ENCODE data around the gene ANKRD52.

Gene ANKRD52

GRCh38 chr12:56229916-56230431 is 28.2 kb downstream of the ANKRD52 start, which contains the start of gene SLC39A5:
Gene SLC39A5 (plus strand): TSS chr12:56230051. CDS start chr12:56231275, 1,224 bp downstream.
- TF ChIP-seq, protein P1, sequence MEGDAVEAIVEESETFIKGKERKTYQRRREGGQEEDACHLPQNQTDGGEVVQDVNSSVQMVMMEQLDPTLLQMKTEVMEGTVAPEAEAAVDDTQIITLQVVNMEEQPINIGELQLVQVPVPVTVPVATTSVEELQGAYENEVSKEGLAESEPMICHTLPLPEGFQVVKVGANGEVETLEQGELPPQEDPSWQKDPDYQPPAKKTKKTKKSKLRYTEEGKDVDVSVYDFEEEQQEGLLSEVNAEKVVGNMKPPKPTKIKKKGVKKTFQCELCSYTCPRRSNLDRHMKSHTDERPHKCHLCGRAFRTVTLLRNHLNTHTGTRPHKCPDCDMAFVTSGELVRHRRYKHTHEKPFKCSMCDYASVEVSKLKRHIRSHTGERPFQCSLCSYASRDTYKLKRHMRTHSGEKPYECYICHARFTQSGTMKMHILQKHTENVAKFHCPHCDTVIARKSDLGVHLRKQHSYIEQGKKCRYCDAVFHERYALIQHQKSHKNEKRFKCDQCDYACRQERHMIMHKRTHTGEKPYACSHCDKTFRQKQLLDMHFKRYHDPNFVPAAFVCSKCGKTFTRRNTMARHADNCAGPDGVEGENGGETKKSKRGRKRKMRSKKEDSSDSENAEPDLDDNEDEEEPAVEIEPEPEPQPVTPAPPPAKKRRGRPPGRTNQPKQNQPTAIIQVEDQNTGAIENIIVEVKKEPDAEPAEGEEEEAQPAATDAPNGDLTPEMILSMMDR (conservative IDR thresholded peaks at IDR 0.05; ENCODE audit: low read depth, low read length) = no peak
- no peak within 1 kb of the TSS for H3K4me3 ChIP-seq (ENCODE audit: low read depth, low read length)
- DNase-seq (ENCODE audit: low read depth) = no peak

DNA sequence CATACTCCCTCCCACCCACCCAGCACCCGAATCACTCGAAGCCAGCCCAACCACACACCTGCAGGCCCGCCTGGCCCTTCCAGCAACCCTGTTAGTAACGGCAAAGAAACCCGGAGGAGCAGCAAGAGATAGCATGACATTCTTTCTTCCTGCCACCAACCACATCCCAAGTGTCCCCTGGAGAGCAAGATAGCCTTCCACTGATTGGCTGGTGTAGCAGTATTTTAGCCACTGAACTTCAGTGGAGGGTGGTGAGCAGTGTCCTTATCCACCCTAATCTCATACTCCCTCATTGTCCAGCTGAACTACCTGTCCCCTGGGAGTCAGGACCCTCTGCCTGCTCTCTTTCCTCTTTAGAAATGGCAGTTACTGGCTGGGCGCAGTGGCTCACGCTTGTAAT is 29.1 kb downstream of the ANKRD52 start:
- no peak overlapping the region for H3K4me3 ChIP-seq (ENCODE audit: low read depth, low read length)
- TF ChIP-seq, protein P1 (conservative IDR thresholded peaks at IDR 0.05; ENCODE audit: low read depth, low read length) = no peak
- DNase-seq (ENCODE audit: low read depth) = no peak

GRCh38 chr12:56224954-56225353 is 33.2 kb downstream of the ANKRD52 start:
- TF ChIP-seq, protein P1 (conservative IDR thresholded peaks at IDR 0.05; ENCODE audit: low read depth, low read length) = no peak
- no peak for DNase-seq (ENCODE audit: low read depth)
- H3K4me3 ChIP-seq (ENCODE audit: low read depth, low read length) = peak overlapping the region; percentile 80

DNA sequence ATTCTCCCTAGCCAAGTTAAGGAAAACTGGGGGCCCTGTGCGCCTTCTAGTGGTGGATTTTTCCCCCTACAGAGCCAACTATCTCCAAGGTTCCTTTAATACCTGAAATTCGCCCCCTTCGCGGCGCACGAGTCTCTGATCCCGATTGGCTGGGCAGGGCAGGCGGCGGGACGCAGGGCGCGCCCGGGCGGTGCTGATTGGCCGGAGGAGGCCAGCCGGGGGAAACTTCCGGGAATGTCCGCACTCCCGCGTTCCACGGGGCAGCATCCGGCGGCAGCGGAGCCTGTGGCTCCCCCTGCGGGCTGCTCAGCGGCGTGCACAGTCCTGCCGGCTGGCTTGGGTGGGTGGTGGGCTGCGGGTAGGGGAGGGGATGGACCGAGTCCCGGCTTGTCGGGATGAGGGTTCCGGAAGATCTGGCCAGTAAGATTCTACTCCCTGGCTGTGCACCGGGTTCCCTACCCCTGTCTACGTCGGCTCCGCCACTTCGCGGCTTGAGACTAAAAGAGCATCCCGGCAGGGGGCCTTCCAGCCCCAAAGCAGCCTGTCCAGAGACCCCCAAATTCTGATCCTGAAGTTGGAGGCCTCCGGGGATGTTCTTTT is 34.0 kb downstream of the ANKRD52 start, which contains the start of gene NABP2:
NABP2 (plus strand) TSS at position 241 of the 600 bp plus-strand sequence. CDS start 515 bp downstream, outside the sequence.
- TF ChIP-seq, protein P1 (conservative IDR thresholded peaks at IDR 0.05; ENCODE audit: low read depth, low read length) = peak; percentile 70
- peak within 1 kb of the TSS; percentile 80 for H3K4me3 ChIP-seq (ENCODE audit: low read depth, low read length)
- DNase-seq (ENCODE audit: low read depth) = peak; percentile 98

DNA sequence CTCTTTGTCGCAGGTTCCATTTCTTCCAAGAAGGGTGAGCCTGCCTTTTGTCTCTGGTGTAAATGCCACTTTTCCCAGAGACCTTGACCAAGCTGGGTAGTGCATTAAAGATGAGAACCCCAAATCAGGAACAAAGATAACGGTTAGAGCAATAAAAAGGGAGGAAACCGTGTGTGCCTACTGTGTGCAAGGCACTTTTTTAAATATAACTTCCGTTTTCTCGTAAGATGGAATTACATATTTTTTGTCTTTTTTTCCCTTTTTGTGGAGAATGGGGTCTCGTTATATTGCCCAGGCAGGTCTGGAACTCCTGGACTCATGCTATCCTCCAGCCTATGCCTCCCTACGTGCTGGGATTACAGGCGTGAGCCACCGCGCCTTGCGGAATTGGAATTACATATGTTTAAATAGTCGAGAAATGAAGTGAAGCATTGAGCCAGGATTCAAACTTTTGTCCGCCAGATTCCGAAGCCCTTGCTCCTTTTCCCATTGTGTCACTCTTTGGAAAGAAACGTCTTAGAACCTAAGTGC is 34.5 kb downstream of the ANKRD52 start:
- TF ChIP-seq, protein P1 (conservative IDR thresholded peaks at IDR 0.05; ENCODE audit: low read depth, low read length) = no peak
- H3K4me3 ChIP-seq (ENCODE audit: low read depth, low read length) = peak overlapping the region; percentile 34
- no peak for DNase-seq (ENCODE audit: low read depth)

GRCh38 chr12:56222531-56222895 is 35.7 kb downstream of the ANKRD52 start:
- no peak for DNase-seq (ENCODE audit: low read depth)
- TF ChIP-seq, protein P1 (conservative IDR thresholded peaks at IDR 0.05; ENCODE audit: low read depth, low read length) = no peak
- peak overlapping the region; percentile 93 for H3K4me3 ChIP-seq (ENCODE audit: low read depth, low read length)
